ENCODE results near the gene PLEK.

DNA sequence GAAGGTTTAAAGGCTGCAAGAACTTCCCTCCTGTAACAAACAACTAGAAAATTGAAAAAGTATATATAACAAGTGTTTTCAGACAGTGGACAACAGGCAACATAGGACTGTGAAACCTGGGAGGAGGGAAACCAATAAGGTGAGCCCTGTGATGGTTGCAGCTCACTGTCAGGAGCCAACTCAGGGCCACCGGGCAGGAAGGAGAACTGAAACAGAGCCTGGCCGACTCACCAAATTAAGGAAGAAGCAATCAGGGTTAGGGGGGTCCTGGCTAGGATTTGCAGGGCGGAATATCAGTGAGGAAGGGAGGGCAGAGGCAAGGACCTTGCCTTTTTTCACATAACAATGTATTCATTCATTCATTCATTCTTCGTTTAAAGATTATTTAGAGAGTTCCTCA, 23.5 kb upstream of the PLEK start:
- no peak for TF ChIP-seq POLR2A (IDR thresholded peaks at IDR 0.05)
- TF ChIP-seq, protein P1, sequence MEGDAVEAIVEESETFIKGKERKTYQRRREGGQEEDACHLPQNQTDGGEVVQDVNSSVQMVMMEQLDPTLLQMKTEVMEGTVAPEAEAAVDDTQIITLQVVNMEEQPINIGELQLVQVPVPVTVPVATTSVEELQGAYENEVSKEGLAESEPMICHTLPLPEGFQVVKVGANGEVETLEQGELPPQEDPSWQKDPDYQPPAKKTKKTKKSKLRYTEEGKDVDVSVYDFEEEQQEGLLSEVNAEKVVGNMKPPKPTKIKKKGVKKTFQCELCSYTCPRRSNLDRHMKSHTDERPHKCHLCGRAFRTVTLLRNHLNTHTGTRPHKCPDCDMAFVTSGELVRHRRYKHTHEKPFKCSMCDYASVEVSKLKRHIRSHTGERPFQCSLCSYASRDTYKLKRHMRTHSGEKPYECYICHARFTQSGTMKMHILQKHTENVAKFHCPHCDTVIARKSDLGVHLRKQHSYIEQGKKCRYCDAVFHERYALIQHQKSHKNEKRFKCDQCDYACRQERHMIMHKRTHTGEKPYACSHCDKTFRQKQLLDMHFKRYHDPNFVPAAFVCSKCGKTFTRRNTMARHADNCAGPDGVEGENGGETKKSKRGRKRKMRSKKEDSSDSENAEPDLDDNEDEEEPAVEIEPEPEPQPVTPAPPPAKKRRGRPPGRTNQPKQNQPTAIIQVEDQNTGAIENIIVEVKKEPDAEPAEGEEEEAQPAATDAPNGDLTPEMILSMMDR (IDR thresholded peaks at IDR 0.05), result no peak
